LNCaP clone FGC (cell line): Measurements from ENCODE around the gene CPNE4.

ENCODE experiments used
- DNase-seq: peaks from one replicate; pipeline ENCODE4 v3.0.0-alpha.2; 2011; ENCODE audit warnings: low read depth
- H3K4me3 ChIP-seq: 2 replicates; pipeline ENCODE4 v1.5.1; 2011; ENCODE audit warnings: mild to moderate bottlenecking, low read depth, low read length, control low read depth
- TF ChIP-seq, protein P1 (sequence below): IDR thresholded peaks from 2 replicates; pipeline ENCODE4 v1.5.1; 2012; ENCODE audit warnings: mild to moderate bottlenecking; ENCODE audit not compliant: control insufficient read depth, insufficient read depth; ENCODE audit errors: extremely low read depth

Gene CPNE4

DNA sequence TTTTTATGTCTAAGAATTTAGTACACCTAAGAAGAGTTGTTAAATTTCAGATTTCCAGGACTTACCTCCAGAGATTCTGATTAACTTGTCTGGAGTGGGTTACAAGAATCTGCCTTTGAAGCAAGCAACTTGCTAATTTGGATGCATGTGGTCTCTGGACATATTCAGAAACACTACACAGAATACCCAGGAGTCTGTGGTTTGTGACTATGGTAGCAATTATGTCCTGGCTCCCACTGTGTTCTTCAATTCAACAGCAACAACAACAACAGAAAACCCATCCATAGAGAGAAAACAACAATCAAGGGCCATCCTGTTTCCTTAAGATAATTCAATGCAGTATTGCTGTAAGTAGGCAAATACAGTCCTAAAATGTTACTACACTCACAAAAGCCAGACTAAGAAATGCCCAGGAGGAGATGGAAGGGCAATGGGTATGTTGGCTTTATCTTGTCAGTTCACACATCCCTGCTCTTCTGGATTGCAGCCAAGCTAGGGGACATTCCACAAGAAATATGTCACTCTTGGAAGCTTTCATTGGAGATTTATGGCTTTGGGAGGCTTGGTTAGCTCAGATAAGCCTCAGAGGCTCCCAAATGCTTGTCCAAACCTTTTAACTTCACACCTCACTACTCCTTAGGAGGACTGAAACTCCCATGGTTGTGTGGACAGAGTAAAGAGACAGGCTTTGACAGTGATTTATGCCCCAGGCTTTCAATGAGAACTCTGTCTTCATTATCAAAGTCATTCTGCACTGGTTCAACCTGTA, 432.6 kb downstream of the CPNE4 start:
- TF ChIP-seq, protein P1, sequence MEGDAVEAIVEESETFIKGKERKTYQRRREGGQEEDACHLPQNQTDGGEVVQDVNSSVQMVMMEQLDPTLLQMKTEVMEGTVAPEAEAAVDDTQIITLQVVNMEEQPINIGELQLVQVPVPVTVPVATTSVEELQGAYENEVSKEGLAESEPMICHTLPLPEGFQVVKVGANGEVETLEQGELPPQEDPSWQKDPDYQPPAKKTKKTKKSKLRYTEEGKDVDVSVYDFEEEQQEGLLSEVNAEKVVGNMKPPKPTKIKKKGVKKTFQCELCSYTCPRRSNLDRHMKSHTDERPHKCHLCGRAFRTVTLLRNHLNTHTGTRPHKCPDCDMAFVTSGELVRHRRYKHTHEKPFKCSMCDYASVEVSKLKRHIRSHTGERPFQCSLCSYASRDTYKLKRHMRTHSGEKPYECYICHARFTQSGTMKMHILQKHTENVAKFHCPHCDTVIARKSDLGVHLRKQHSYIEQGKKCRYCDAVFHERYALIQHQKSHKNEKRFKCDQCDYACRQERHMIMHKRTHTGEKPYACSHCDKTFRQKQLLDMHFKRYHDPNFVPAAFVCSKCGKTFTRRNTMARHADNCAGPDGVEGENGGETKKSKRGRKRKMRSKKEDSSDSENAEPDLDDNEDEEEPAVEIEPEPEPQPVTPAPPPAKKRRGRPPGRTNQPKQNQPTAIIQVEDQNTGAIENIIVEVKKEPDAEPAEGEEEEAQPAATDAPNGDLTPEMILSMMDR = no peak
- DNase-seq = peak; percentile 40

DNA sequence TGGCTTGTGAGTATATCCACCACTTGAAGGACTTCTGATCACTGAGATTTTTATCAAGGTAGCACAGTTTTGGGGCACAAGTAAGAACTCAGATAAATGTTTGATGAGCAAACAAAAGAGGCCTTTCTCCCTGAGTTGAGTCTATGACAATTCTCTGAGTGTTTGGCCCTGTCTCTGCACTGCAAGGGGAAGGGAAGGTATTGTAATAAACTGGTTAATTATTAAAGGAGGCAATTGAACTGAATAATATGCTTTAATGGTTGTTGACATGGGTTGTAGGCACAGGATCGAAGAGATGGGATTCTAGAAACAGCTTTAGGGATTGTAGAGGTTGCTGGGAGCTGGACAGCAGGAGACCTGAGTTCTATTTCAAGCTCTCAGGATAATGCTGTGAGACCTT, 437.0 kb downstream of the CPNE4 start:
- DNase-seq = no peak
- H3K4me3 ChIP-seq = no peak overlapping the region
- TF ChIP-seq, protein P1 = no peak

More for the DNA sequence above, 432.6 kb downstream of the CPNE4 start:
- H3K4me3 ChIP-seq = no peak overlapping the region

DNA sequence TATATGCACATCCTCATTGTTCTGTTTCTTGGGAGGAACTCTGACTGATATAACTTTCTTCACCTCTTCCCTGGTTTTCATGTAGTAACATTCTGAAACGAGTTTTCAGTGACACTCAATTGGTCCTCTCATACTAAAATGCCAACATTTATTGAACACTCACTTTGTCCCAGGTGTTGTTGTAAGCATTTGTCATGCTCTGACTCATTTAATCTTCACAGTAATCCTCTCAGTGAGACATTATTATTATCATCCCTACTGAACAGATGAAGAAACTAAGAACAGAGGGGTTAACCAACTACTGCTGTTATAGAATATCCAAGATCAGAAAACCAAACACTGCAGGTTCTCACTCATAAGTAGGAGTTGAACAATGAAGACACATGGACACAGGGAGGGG, 437.9 kb downstream of the CPNE4 start:
- H3K4me3 ChIP-seq = no peak overlapping the region
- DNase-seq = no peak
- TF ChIP-seq, protein P1 = no peak

DNA sequence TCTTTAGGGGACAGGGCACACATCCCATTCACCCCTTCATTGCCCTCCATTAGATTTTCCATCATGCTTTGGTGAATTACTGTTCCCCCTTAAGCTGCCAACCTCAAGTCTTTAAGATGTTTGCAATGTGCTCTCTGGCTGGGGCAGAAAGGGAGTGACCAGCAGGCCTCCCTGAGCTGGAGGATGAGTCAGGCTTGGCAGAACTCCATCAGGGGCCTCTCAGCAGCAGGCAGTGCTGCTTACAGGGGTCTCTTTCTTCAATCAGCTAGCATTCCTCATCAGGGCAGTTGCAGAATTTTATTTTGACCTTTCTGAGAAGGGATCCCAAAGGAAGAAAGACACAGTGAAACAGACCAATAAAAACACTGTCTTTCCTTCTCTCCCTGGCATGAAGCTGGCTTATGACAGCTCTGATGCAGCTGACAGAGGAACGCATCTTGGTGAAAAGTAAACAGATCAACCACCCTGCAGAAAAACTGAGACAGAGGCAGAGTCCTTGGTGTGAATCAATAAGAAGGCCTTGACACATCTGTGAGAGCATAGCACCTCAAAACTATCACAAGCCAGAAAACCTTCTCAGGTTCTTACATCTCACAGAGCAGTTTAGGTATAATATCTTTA, 443.3 kb downstream of the CPNE4 start:
- TF ChIP-seq, protein P1 = no peak
- no peak overlapping the region for H3K4me3 ChIP-seq
- no peak for DNase-seq

DNA sequence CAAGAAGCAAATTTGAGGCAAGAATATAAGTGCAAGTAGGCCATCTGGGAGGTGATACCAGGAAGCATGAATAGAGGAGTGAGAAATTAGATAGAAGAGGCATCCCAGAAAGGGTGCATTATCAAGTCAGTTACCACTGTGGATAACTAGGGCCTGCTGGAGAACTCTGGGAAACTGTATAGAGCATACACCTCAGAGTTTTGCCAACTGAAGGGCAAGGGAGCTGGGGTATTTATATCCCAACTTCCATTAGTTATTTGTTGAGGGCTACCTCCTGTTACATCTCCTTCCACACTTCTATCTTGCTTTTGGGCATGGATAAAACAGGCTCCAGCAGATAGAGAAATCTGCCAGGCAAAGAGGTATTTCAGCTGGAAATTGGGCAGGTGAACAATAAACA, 448.5 kb downstream of the CPNE4 start:
- DNase-seq = no peak
- TF ChIP-seq, protein P1 = no peak
- no peak overlapping the region for H3K4me3 ChIP-seq

DNA sequence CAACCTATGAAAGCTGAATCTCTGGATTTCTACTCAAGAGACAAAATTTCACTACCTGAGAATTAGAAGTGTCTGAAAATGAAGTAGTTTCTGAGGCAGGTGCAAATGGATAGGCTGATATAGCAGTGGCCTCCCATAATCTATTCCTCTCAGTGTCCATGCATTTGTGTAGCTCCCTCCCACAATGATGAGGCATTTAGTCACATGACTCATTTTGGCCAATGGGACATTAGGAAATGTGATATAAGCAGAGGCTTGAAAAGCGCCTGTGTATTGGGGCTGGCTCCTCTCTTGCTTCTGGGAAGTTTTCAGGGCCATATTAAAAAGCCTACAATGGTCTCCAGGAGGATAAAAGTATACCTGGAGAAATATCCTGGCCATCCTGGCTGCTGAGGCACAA, 452.4 kb downstream of the CPNE4 start:
- TF ChIP-seq, protein P1 = no peak
- H3K4me3 ChIP-seq = no peak overlapping the region
- no peak for DNase-seq

DNA sequence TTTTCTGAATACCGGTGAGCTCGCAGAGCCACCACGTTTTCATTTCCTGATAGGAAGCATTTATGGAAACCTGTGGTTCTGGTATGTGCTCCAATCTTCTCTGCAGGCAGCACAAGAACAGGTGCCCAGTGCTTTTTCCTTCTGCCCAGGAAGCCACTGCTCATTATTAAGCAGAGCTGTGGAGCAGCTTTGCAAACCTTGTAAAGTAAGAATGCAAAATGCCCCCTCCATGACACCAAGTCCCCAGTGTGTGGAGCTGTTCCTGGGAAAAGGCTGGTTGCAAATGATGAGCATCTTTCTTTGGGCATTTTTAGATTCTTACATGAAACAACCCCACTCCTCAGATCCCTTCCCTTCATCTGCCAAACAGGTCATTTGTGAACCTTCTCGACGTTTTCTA, 466.4 kb downstream of the CPNE4 start:
- H3K4me3 ChIP-seq = no peak overlapping the region
- no peak for DNase-seq
- TF ChIP-seq, protein P1 = no peak
